ENCODE data around the gene MED4.

GRCh38 chr13:48094781-48095502, at the start of gene MED4:
- peak; percentile 94 for TF ChIP-seq POLR2A (IDR thresholded peaks at IDR 0.05; ENCODE audit: low read length)
- no peak for TF ChIP-seq GATA1 (IDR thresholded peaks at IDR 0.05; ENCODE audit: low read depth, low read length)

Data from erythroblast (primary cell).